GM23248 (cell line): Measurements from ENCODE around the gene TMEM30A. TPM values are rescaled to one million over a fixed set of nuclear protein-coding genes. Genes with fewer than 3 reads are reported as not detected.

Source experiments
- DNase-seq: peaks from one replicate; pipeline ENCODE4 v3.0.0-alpha.2; 2015
- H2AFZ ChIP-seq: fragments of 200-600 bp; sonication (generic); 2 replicates; pipeline ENCODE4 v1.6.1; 2016; ENCODE audit warnings: antibody characterized with exemption
- H3F3A ChIP-seq: fragments of 200-600 bp; sonication (generic); 2 replicates; pipeline ENCODE4 v1.6.1; 2016; ENCODE audit warnings: mild to moderate bottlenecking, antibody characterized with exemption, mixed run types; ENCODE audit not compliant: insufficient read depth
- H3K27ac ChIP-seq: fragments of 200-600 bp; sonication (generic); 2 replicates; pipeline ENCODE4 v1.5.1; 2016; ENCODE audit warnings: mild to moderate bottlenecking
- H3K27me3 ChIP-seq: fragments of 200-600 bp; sonication (generic); replicated peaks from 2 replicates; pipeline ENCODE4 v1.6.1; 2016; ENCODE audit warnings: mild to moderate bottlenecking; ENCODE audit not compliant: insufficient read depth
- H3K36me3 ChIP-seq: fragments of 200-600 bp; sonication (generic); 2 replicates; pipeline ENCODE4 v1.6.1; 2016; ENCODE audit warnings: low read depth, mild to moderate bottlenecking
- H3K4me1 ChIP-seq: fragments of 200-600 bp; sonication (generic); 2 replicates; pipeline ENCODE4 v1.6.1; 2016; ENCODE audit warnings: mild to moderate bottlenecking; ENCODE audit not compliant: insufficient read depth
- H3K4me2 ChIP-seq: fragments of 200-600 bp; sonication (generic); one replicate; pipeline ENCODE4 v1.6.1; 2016; ENCODE audit warnings: mild to moderate bottlenecking; ENCODE audit not compliant: unreplicated experiment
- H3K4me3 ChIP-seq: fragments of 200-600 bp; sonication (generic); 2 replicates; pipeline ENCODE4 v1.5.1; 2016; ENCODE audit warnings: mild to moderate bottlenecking
- H3K79me2 ChIP-seq: fragments of 200-600 bp; sonication (generic); 2 replicates; pipeline ENCODE4 v1.6.1; 2016; ENCODE audit warnings: mild to moderate bottlenecking; ENCODE audit not compliant: insufficient read depth
- H3K9ac ChIP-seq: fragments of 200-600 bp; sonication (generic); 2 replicates; pipeline ENCODE4 v1.6.1; 2016; ENCODE audit warnings: mild to moderate bottlenecking
- H3K9me2 ChIP-seq: fragments of 200-600 bp; sonication (generic); 2 replicates; pipeline ENCODE4 v1.6.1; 2016; ENCODE audit warnings: mixed run types, mild to moderate bottlenecking, moderate library complexity; ENCODE audit not compliant: insufficient read depth
- H3K9me3 ChIP-seq: fragments of 200-600 bp; sonication (generic); one replicate; pipeline ENCODE4 v1.6.1; 2017; ENCODE audit warnings: low read depth
- H4K20me1 ChIP-seq: fragments of 200-600 bp; sonication (generic); 2 replicates; pipeline ENCODE4 v1.6.0; 2016; ENCODE audit not compliant: insufficient read depth
- EZH2 ChIP-seq: fragments of 200-600 bp; sonication (generic); IDR thresholded peaks from 2 replicates; pipeline ENCODE4 v1.6.1; 2018; ENCODE audit warnings: antibody characterized with exemption, mild to moderate bottlenecking; ENCODE audit not compliant: insufficient read depth, poor library complexity, severe bottlenecking
- EZH2phosphoT487 ChIP-seq: fragments of 200-600 bp; sonication (generic); IDR thresholded peaks from 2 replicates; pipeline ENCODE4 v1.6.1; 2018; ENCODE audit warnings: antibody characterized with exemption, moderate library complexity, mild to moderate bottlenecking, low read depth; ENCODE audit not compliant: insufficient read depth
- WGBS, 2 experiments: methylation state at CpG; one replicate each; pipeline ENCODE4 v1.1.6; 2015 to 2017; ENCODE audit warnings: low lambda C conversion rate in 2 of 2, low coverage in 1 of 2; ENCODE audit errors: missing lambda C conversion rate in 2 of 2; 5-methylcytosine and 5-hydroxymethylcytosine counted together
- in situ Hi-C: fragments of 300-500 bp; cut with MboI; formaldehyde crosslinking; loops from 2 replicates; pipeline ENCODE4 v1.15.0; 2020
- polyA plus RNA-seq: library from polyadenylated mRNA; unstranded; fragments of >200 nt; fragmentation: Nextera tagmentation; extraction: Ambion mirVana; gene quantifications from 2 replicates; pipeline ENCODE4 v1.2.1, GENCODE V29; 2016
- total RNA-seq: library from RNA; depleted of rRNA; stranded (reverse); fragments of >200 nt; shearing (Covaris generic); gene quantifications from 2 replicates; pipeline ENCODE4 v1.2.3, GENCODE V29; 2014

Gene TMEM30A
- total and polyA plus RNA-seq, 2 experiments from 2014 or later = 125 to 152 TPM

DNA sequence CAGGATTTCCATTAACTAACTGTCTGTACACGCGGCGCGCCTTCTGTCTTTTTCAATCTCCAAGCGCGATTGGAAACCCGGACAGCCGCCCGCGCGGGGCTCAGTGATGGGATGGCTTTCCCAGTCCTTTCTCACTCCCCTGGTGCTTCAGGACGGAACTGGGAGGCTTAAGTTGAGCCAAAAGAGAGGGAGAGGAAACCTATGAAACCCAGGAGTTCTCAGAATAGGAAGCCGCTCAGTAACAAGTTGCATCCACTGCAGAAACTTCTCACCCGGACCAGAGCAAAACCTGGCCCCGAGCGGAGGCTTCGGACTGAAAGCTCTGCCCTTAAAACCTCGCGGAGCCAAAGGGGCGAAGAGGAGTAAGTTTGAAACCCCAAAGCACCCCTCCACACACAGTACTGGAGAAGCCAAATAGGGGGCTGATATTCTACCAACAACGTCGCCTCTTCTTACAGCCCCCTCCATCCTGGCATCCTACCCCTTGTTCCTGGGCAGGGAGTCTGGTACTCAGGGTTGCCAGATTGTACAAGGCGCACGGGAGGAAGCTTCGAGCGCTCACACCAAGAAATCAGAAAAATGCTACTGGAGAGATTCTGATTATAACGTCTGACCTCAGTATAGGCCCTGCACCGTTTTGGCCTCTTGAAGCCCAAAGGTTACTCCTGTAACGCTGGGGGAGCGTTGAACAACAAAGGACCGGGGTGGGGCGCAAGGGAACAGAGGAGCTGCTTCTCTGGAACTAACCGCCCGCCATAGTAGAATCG, 77.8 kb downstream of the TMEM30A start:
- peak overlapping the region; percentile 97 for H3K9ac ChIP-seq
- no peaks in the 10 kb centered on the region; the same call in 1 of the 2 replicates for H3K36me3 ChIP-seq
- peak overlapping the region; percentile 96 for H3K4me2 ChIP-seq
- peaks cover 24% of the 10 kb centered on the region for H3K4me1 ChIP-seq
- peak overlapping the region; percentile 98 for H3K4me3 ChIP-seq
- H3K9me2 ChIP-seq = no peaks in the 10 kb centered on the region
- no peaks in the 10 kb centered on the region for H3K27me3 ChIP-seq
- TF ChIP-seq EZH2 (no peak), EZH2phosphoT487 (no peak)
- peak; percentile 81 for DNase-seq
- peaks cover 39% of the 10 kb centered on the region for H3K79me2 ChIP-seq
- in situ Hi-C loops = loop anchor here (25.0 kb wide), 3 partner anchors 794 to 1469 kb away; no protein-coding TSS in a partner anchor
- H3K27ac ChIP-seq = peak overlapping the region; percentile 89
- H3F3A ChIP-seq = peaks cover 55% of the 10 kb centered on the region
- H3K9me3 ChIP-seq = no peaks in the 10 kb centered on the region
- H2AFZ ChIP-seq = peak overlapping the region; percentile 86
- no peaks in the 10 kb centered on the region for H4K20me1 ChIP-seq
- WGBS, 2 experiments = 2 to 3% methylated on average over 35 of the region's 35 CpGs

DNA sequence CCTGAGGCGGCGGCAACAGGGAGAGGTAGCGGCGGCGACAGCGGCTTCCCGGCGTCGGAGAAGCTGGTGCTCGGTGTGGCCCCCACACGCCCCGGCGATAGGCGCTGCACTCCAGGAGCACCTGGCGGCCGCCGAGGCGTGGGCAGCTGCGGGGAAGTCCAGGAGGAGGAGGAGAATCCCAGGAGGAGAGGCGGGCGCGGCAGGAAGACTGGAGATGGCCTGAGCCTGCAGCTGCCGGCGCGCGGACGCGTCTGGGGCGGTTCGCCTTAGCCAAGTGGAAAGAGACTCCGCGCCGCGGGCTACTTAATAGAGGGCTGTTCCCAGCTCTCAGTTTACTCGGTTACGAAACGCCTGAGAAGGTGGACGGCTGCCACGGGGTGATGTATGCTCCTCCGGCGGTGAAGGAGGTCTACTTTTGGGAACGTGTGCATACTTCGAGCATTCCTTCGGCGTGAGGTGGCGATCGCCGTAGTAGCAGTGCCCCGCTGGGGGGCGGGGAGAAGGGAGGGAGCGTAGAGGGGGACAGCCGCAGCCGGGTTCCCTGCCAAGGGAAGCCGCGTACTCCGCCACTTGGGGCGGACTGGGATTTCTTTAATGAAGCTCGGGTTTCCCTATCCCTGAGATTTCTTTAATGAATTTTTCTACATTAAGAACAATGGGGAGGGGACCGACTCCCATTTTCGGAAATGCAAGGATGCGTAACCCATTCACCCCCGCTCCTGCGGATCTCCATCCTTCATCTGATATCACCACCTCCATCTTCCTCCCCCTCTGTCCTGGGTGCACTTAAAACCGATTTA, 78.6 kb downstream of the TMEM30A start, which contains the start of gene COL12A1:
Gene COL12A1, minus strand, starts transcription at position 278 of the 800 bp plus-strand sequence. CDS start 3,261 bp downstream, outside the sequence.
- Histone ChIP-seq H4K20me1 (no peaks in the 10 kb centered on the region), H3F3A (peaks cover 62% of the 10 kb centered on the region), H3K36me3 (no peaks in the 10 kb centered on the region; the same call in 1 of the 2 replicates), H3K4me3 (peak within 1 kb of the TSS; percentile 98), H3K9ac (peak within 1 kb of the TSS; percentile 97), H3K4me1 (peaks cover 32% of the 10 kb centered on the region), H3K79me2 (peaks cover 47% of the 10 kb centered on the region), H3K4me2 (peak within 1 kb of the TSS; percentile 96), H3K9me3 (no peaks in the 10 kb centered on the region), H2AFZ (peak within 1 kb of the TSS; percentile 86), H3K27me3 (no peaks in the 10 kb centered on the region), H3K27ac (peak within 1 kb of the TSS; percentile 89), H3K9me2 (no peaks in the 10 kb centered on the region)
- 1 to 2% methylated on average over 54 to 64 of the region's 64 CpGs for WGBS, 2 experiments
- in situ Hi-C loops = loop anchor here (25.0 kb wide), 3 partner anchors 794 to 1469 kb away; no protein-coding TSS in a partner anchor
- DNase-seq = peak; percentile 99
- TF ChIP-seq EZH2 = no peak

DNA sequence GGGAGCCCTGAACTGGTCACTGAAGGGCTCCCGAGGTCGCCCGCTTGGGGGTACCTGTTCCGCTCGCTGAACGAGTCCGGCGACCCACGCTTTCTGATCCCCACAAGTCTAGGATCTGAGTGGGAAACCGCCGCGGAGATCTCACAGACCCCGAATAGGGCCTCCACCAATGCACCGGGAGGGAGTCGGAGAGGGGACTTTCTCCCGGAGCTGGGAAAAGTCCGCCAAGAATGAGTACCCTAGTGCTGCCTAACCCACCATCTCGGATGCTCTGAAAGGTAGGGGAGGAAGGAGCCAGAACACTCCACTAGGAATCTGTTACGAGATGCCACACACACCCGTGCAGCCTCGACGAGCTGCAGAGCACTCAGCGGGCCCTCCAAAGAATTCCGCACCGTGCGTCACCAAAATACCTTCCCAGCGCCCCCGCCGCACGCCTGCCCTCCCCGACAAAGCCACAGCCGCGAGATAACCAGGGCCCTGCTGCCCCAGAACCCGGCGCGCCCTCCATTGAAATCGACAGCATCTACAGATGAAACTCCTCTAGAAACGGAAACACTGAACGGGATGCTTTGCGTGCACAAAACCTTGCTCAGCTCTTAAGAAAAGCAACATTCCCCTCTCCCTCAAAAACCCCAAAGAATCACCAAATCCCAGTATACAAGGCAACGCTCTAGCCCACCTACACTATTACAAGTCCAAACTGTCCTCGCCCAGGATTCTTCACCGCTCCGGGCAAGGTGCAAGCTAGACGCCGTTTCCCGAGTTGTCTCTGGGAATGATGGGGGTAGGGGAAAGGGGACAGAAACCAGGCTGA, 79.4 kb downstream of the TMEM30A start:
- peak; percentile 90 for DNase-seq
- no peaks in the 10 kb centered on the region for H3K27me3 ChIP-seq
- peak overlapping the region; percentile 98 for H3K4me3 ChIP-seq
- no peaks in the 10 kb centered on the region for H4K20me1 ChIP-seq
- in situ Hi-C loops = loop anchor here (25.0 kb wide), 3 partner anchors 793 to 1468 kb away; no protein-coding TSS in a partner anchor
- TF ChIP-seq EZH2 (no peak), EZH2phosphoT487 (no peak)
- H3K4me2 ChIP-seq = peak overlapping the region; percentile 96
- 1% methylated on average over 42 to 47 of the region's 47 CpGs for WGBS, 2 experiments
- peak overlapping the region; percentile 89 for H3K27ac ChIP-seq
- peak overlapping the region; percentile 68 for H2AFZ ChIP-seq
- peaks cover 40% of the 10 kb centered on the region for H3K4me1 ChIP-seq
- no peaks in the 10 kb centered on the region for H3K9me3 ChIP-seq
- peaks cover 55% of the 10 kb centered on the region for H3K79me2 ChIP-seq
- peak overlapping the region; percentile 97 for H3K9ac ChIP-seq
- H3F3A ChIP-seq = peaks cover 69% of the 10 kb centered on the region
- H3K9me2 ChIP-seq = no peaks in the 10 kb centered on the region
- H3K36me3 ChIP-seq = no peaks in the 10 kb centered on the region; the same call in 1 of the 2 replicates
